ENCODE data around the gene FERMT1.

The FERMT1 gene

DNA sequence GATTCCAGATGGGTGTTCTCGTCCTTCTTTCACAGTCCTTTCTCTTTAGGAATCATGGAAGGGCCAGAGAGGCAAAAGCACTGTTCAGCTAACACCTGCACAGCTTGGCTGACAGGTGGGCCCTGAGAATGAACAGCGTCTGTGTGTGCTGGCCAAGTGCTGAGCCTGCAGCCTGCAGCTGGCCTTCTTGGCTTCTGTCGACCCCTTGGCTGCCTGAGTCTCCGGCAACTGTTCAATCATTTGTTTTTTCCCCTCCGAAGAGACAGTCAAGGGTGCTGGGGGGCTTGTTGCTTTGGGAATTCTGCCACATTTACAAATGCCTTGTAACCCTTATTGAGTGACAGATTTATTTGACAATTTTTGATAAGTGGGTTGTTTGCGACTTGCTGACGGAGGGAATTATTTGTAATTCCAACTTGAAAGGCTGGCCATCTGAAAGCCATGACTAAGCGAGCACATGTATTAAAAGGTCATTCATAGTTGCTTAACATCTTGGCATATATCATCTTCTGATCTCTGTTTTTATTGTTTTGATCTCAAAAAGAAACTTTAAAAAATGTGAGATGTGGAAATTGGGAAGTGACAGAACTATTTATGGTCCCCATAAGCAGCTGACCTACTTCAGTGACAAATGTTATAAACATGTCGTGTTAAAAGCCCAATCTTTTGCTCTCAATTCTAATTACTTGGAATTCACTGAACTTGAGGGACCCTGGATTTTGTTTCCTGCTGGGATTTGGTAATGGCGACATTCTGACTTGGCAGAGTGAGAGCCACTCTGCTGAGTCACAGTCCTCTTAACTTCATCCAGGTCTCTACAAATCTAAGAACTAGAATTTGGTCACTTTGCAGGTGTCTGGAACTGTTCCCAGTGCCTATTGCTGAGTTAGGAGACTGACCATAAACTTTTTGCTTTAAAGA lies 41.9 kb upstream of the FERMT1 start:
- TF ChIP-seq, protein P1, sequence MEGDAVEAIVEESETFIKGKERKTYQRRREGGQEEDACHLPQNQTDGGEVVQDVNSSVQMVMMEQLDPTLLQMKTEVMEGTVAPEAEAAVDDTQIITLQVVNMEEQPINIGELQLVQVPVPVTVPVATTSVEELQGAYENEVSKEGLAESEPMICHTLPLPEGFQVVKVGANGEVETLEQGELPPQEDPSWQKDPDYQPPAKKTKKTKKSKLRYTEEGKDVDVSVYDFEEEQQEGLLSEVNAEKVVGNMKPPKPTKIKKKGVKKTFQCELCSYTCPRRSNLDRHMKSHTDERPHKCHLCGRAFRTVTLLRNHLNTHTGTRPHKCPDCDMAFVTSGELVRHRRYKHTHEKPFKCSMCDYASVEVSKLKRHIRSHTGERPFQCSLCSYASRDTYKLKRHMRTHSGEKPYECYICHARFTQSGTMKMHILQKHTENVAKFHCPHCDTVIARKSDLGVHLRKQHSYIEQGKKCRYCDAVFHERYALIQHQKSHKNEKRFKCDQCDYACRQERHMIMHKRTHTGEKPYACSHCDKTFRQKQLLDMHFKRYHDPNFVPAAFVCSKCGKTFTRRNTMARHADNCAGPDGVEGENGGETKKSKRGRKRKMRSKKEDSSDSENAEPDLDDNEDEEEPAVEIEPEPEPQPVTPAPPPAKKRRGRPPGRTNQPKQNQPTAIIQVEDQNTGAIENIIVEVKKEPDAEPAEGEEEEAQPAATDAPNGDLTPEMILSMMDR (IDR thresholded peaks at IDR 0.05; ENCODE audit: poor library complexity, severe bottlenecking), result no peak
- DNase-seq (ENCODE audit: low spot score) (no peak), ATAC-seq (ENCODE audit: low read depth) (no peak)
- Histone ChIP-seq H3K4me1 (ENCODE audit: insufficient read depth, poor library complexity, severe bottlenecking) (no peaks in the 10 kb centered on the region), H3K9me3 (ENCODE audit: severe bottlenecking) (no peaks in the 10 kb centered on the region), H3K27ac (ENCODE audit: poor library complexity, severe bottlenecking) (no peak overlapping the region), H3K4me3 (ENCODE audit: severe bottlenecking) (no peak overlapping the region), H3K27me3 (ENCODE audit: insufficient read depth, poor library complexity, severe bottlenecking) (no peaks in the 10 kb centered on the region), H3K36me3 (ENCODE audit: low read depth) (no peaks in the 10 kb centered on the region)

DNA sequence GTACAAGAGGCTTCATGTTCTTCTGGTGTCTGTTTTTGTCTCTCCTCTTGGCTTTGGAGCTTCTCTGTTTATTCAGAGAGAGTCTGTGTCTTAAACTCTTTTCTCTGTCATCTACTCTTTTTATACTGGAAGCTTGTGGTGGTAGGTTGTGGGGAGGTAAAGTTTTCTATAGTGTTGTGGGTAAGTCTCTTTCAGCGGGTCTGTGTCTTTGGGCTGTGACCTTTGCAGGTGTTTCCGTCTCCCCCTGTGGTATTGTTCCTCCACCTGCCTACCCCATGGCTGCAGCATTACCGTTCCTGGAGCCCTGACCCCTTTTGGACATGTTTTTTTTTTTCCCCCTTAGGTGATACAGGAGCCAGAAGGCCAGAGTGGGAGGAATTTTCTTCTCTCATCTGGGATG lies 37.9 kb upstream of the FERMT1 start:
- no peak for ATAC-seq (ENCODE audit: low read depth)
- no peak overlapping the region for H3K4me3 ChIP-seq (ENCODE audit: severe bottlenecking)
- TF ChIP-seq, protein P1 (IDR thresholded peaks at IDR 0.05; ENCODE audit: poor library complexity, severe bottlenecking), result no peak
- no peak for DNase-seq (ENCODE audit: low spot score)
- H3K27me3 ChIP-seq (ENCODE audit: insufficient read depth, poor library complexity, severe bottlenecking), result no peaks in the 10 kb centered on the region
- H3K27ac ChIP-seq (ENCODE audit: poor library complexity, severe bottlenecking), result no peak overlapping the region
- H3K9me3 ChIP-seq (ENCODE audit: severe bottlenecking), result no peaks in the 10 kb centered on the region
- H3K4me1 ChIP-seq (ENCODE audit: insufficient read depth, poor library complexity, severe bottlenecking), result no peaks in the 10 kb centered on the region
- no peaks in the 10 kb centered on the region for H3K36me3 ChIP-seq (ENCODE audit: low read depth)

DNA sequence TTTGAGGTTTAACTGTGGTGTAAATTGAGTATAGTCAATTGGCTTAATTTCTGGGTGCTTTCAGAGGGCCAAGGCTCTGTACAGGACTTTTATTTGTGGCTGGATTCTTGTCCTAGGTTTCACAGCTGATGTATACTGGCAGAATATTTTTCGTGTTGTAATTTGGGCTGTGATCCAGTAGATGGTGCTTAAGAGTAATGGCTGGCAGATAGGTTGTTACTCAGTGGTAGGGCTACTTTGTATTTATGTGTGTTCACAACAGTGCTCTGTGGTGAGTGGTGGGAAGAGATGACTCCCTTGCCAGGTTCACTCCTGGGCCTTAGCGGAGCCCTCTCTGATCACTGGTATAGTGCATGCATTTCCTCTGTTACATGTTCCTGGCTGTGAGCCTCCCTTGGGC lies 34.5 kb upstream of the FERMT1 start:
- no peaks in the 10 kb centered on the region for H3K27me3 ChIP-seq (ENCODE audit: insufficient read depth, poor library complexity, severe bottlenecking)
- no peak overlapping the region for H3K27ac ChIP-seq (ENCODE audit: poor library complexity, severe bottlenecking)
- ATAC-seq (ENCODE audit: low read depth) (no peak), DNase-seq (ENCODE audit: low spot score) (no peak)
- no peak overlapping the region for H3K4me3 ChIP-seq (ENCODE audit: severe bottlenecking)
- TF ChIP-seq, protein P1 (IDR thresholded peaks at IDR 0.05; ENCODE audit: poor library complexity, severe bottlenecking), result no peak
- no peaks in the 10 kb centered on the region for H3K4me1 ChIP-seq (ENCODE audit: insufficient read depth, poor library complexity, severe bottlenecking)
- no peaks in the 10 kb centered on the region for H3K9me3 ChIP-seq (ENCODE audit: severe bottlenecking)
- no peaks in the 10 kb centered on the region for H3K36me3 ChIP-seq (ENCODE audit: low read depth)

DNA sequence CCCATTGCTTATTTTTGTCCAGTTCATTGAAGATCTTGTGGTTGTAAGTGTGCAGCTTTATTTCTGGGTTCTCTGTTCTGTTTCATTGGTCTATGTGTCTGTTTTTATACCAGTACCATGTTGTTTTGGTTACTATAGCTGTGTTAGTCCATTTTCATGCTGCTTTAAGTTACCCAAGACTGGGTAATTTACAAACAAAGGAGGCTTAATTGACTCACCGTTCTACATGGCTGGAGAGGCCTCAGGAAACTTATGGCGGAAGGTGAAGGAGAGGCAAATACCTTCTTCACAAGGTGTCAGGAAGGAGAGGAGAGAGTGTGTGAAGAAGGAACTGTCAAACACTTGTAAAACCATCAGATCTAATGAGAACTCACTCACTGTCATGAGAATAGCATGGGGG lies 29.9 kb upstream of the FERMT1 start:
- H3K4me3 ChIP-seq (ENCODE audit: severe bottlenecking), result no peak overlapping the region
- no peaks in the 10 kb centered on the region for H3K4me1 ChIP-seq (ENCODE audit: insufficient read depth, poor library complexity, severe bottlenecking)
- ATAC-seq (ENCODE audit: low read depth), result no peak
- no peaks in the 10 kb centered on the region for H3K9me3 ChIP-seq (ENCODE audit: severe bottlenecking)
- no peaks in the 10 kb centered on the region for H3K27me3 ChIP-seq (ENCODE audit: insufficient read depth, poor library complexity, severe bottlenecking)
- TF ChIP-seq, protein P1 (IDR thresholded peaks at IDR 0.05; ENCODE audit: poor library complexity, severe bottlenecking), result no peak
- no peak for DNase-seq (ENCODE audit: low spot score)
- H3K27ac ChIP-seq (ENCODE audit: poor library complexity, severe bottlenecking), result no peak overlapping the region
- H3K36me3 ChIP-seq (ENCODE audit: low read depth), result no peaks in the 10 kb centered on the region

DNA sequence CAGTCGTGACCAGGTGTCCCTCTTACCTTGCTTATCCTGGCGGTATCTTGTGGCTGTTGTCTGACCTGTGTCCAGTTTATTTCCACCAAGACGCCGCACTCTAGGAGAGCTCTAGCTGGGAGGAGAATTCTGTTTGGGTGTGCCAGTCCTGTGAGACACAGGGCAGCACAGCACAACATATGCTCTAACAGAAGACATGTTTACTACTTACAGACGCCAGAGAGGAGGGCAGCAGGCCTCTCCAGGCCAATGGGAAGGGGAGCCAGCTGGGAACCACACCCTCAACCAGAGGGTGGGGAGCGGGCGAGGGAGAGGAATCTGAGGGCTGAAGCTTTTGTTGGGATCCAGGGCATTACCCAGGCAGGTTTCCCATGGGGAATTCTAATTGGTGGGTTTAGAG lies 25.2 kb upstream of the FERMT1 start:
- no peaks in the 10 kb centered on the region for H3K4me1 ChIP-seq (ENCODE audit: insufficient read depth, poor library complexity, severe bottlenecking)
- no peaks in the 10 kb centered on the region for H3K36me3 ChIP-seq (ENCODE audit: low read depth)
- ATAC-seq (ENCODE audit: low read depth) (no peak), DNase-seq (ENCODE audit: low spot score) (no peak)
- no peak overlapping the region for H3K27ac ChIP-seq (ENCODE audit: poor library complexity, severe bottlenecking)
- TF ChIP-seq, protein P1 (IDR thresholded peaks at IDR 0.05; ENCODE audit: poor library complexity, severe bottlenecking), result no peak
- no peaks in the 10 kb centered on the region for H3K27me3 ChIP-seq (ENCODE audit: insufficient read depth, poor library complexity, severe bottlenecking)
- no peaks in the 10 kb centered on the region for H3K9me3 ChIP-seq (ENCODE audit: severe bottlenecking)
- H3K4me3 ChIP-seq (ENCODE audit: severe bottlenecking), result no peak overlapping the region
